ENCODE measurements around the gene PEX6. TPM values are rescaled to one million over a fixed set of nuclear protein-coding genes. Genes with fewer than 3 reads are reported as not detected.
A peak's percentile ranks its signal among the peaks of the same experiment; 100 is the strongest.

Gene PEX6
- total and polyA plus RNA-seq, 2 of the 13 experiments (the other 11 are each of a cell fraction or from before 2014, with no cell fraction given), result 5.1 to 6.7 TPM

- TF ChIP-seq GMEB1 (CRISPR knock-in tag; IDR thresholded peaks at IDR 0.05; ENCODE audit: borderline replicate concordance) (peak; percentile 57; the same call in 1 of the 2 replicates), ZNF446 (CRISPR knock-in tag; IDR thresholded peaks at IDR 0.05) (no peak), ZNF143 (CRISPR knock-in tag; IDR thresholded peaks at IDR 0.05) (peak; percentile 50; the same call in 1 of the 2 replicates), RARG (CRISPR knock-in tag; IDR thresholded peaks at IDR 0.05; ENCODE audit: low read depth) (no peak), PATZ1 (CRISPR knock-in tag; IDR thresholded peaks at IDR 0.05) (peak; percentile 14; the same call in 1 of the 2 replicates), ZNF724P (CRISPR knock-in tag; IDR thresholded peaks at IDR 0.05; ENCODE audit: borderline replicate concordance) (peak; percentile 86; the same call in 1 of the 2 replicates), ELF4 (CRISPR knock-in tag; IDR thresholded peaks at IDR 0.05; ENCODE audit: borderline replicate concordance) (no peak), ZNF891 (CRISPR knock-in tag; IDR thresholded peaks at IDR 0.05) (peak; percentile 69; the same call in 1 of the 2 replicates), NKX3-1 (CRISPR knock-in tag; IDR thresholded peaks at IDR 0.05) (peak; percentile 47; the same call in 1 of the 2 replicates), CENPX (CRISPR knock-in tag; IDR thresholded peaks at IDR 0.05) (no peak), SKI (IDR thresholded peaks at IDR 0.05; ENCODE audit: partially characterized antibody) (no peak), GABPB1 (CRISPR knock-in tag; IDR thresholded peaks at IDR 0.05) (peak; percentile 71; the same call in 1 of the 2 replicates), SAFB2 (CRISPR knock-in tag; IDR thresholded peaks at IDR 0.05; ENCODE audit: borderline replicate concordance, low read depth) (0 out of 2 replicates have a peak, but pooled peaks have one; percentile 38), ZNF264 (CRISPR knock-in tag; IDR thresholded peaks at IDR 0.05) (peak; percentile 47; the same call in 1 of the 2 replicates), BCL3 (CRISPR knock-in tag; IDR thresholded peaks at IDR 0.05) (peak; percentile 74; the same call in 1 of the 2 replicates), ZBTB46 (CRISPR knock-in tag; IDR thresholded peaks at IDR 0.05; ENCODE audit: borderline replicate concordance) (no peak), U2AF1 (optimal IDR thresholded peaks at IDR 0.05; ENCODE audit: low read depth, low read length) (peak; percentile 27), ZNF639 (CRISPR knock-in tag; conservative IDR thresholded peaks at IDR 0.05) (0 out of 2 replicates have a peak, but pooled peaks have one; percentile 38), RARA (CRISPR knock-in tag; IDR thresholded peaks at IDR 0.05) (peak; percentile 8; the same call in 1 of the 2 replicates)
These were observed 18.6 kb downstream of the PEX6 start, which contains the start of gene GNMT (continued) for GRCh38 chr6:42960243-42961019.

Measured in HepG2 (cell line).